HepG2 (cell line): Measurements from ENCODE around the gene PPP1R1B.

Experiments
- HDAC2 ChIP-seq: sonication (generic); formaldehyde crosslinking; IDR thresholded peaks from 2 replicates; pipeline ENCODE4 v1.4.0; 2020; ENCODE audit warnings: missing genetic modification reagents
- NPAS2 ChIP-seq: sonication (generic); formaldehyde crosslinking; IDR thresholded peaks from 2 replicates; pipeline ENCODE4 v1.8.0; 2022; ENCODE audit warnings: mild to moderate bottlenecking, missing genetic modification reagents, borderline replicate concordance
- NR3C1 ChIP-seq: sonication (generic); formaldehyde crosslinking; IDR thresholded peaks from 2 replicates; pipeline ENCODE4 v1.4.0; 2020; ENCODE audit warnings: missing genetic modification reagents
- POLR2A ChIP-seq, 2 experiments: IDR thresholded peaks; 2 replicates each; pipeline ENCODE4 v1.6.1; 2011; ENCODE audit warnings: low read depth in 2 of 2, low read length in 2 of 2, mild to moderate bottlenecking in 1 of 2, moderate library complexity in 1 of 2; ENCODE audit not compliant: insufficient read depth in 1 of 2
- REST ChIP-seq, 2 experiments: IDR thresholded peaks; 2 replicates each; pipeline ENCODE4 v1.6.1; 2011 to 2012; ENCODE audit warnings: low read length in 2 of 2, borderline replicate concordance in 1 of 2, low read depth in 1 of 2, mild to moderate bottlenecking in 1 of 2, moderate library complexity in 1 of 2
- ZNF263 ChIP-seq: sonication (generic); formaldehyde crosslinking; IDR thresholded peaks from 2 replicates; pipeline ENCODE4 v1.4.0; 2020; ENCODE audit warnings: missing genetic modification reagents
- ZSCAN22 ChIP-seq: sonication (generic); formaldehyde crosslinking; IDR thresholded peaks from 2 replicates; pipeline ENCODE4 v1.4.0; 2020; ENCODE audit warnings: mild to moderate bottlenecking, missing genetic modification reagents

- TF ChIP-seq POLR2A (IDR thresholded peaks at IDR 0.05; ENCODE audit: insufficient read depth in 1 of 2, low read depth in 2 of 2, low read length in 2 of 2) (no peak), HDAC2 (CRISPR knock-in tag) (no peak), ZSCAN22 (CRISPR knock-in tag) (no peak), NR3C1 (no peak), REST (IDR thresholded peaks at IDR 0.05; ENCODE audit: borderline replicate concordance in 1 of 2, low read depth in 1 of 2, low read length in 2 of 2) (no peak), NPAS2 (no peak), ZNF263 (no peak)
Measured at GRCh38 chr17:39634384-39634871, 7.7 kb downstream of the PPP1R1B start.
